ENCODE measurements around the gene MED27.

Gene MED27, protein sequence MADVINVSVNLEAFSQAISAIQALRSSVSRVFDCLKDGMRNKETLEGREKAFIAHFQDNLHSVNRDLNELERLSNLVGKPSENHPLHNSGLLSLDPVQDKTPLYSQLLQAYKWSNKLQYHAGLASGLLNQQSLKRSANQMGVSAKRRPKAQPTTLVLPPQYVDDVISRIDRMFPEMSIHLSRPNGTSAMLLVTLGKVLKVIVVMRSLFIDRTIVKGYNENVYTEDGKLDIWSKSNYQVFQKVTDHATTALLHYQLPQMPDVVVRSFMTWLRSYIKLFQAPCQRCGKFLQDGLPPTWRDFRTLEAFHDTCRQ

GRCh38 chr9:132079391-132080091, at the start of gene MED27:
TSS of gene MED27 (minus strand) at chr9:132079867. CDS start at chr9:132079844, 23 bp downstream.
- Histone ChIP-seq H3K79me2 (ENCODE audit: insufficient read depth, low read length) (peaks cover 51% of the 10 kb centered on the region), H3K4me2 (ENCODE audit: low read depth, low read length, poor library complexity, severe bottlenecking) (peak within 1 kb of the TSS; percentile 79), H3F3A (ENCODE audit: low read depth) (no peaks in the 10 kb centered on the region), H3K9me2 (replicated peaks; ENCODE audit: low read depth, low read length) (no peaks in the 10 kb centered on the region), H2AFZ (ENCODE audit: low read length) (peak within 1 kb of the TSS; percentile 100), H3K27me3 (ENCODE audit: insufficient read depth, low read length, poor library complexity, severe bottlenecking) (no peaks in the 10 kb centered on the region), H4K20me1 (ENCODE audit: insufficient read depth, low read length, poor library complexity, severe bottlenecking) (peaks cover 7% of the 10 kb centered on the region), H3K36me3 (ENCODE audit: insufficient read depth, low read length) (no peaks in the 10 kb centered on the region), H3K4me1 (ENCODE audit: insufficient read depth, low read length, poor library complexity, severe bottlenecking) (peaks cover 52% of the 10 kb centered on the region), H3K9ac (ENCODE audit: low read depth, low read length, poor library complexity, severe bottlenecking) (peak within 1 kb of the TSS; percentile 86), H3K4me3 (ENCODE audit: low read length, poor library complexity, severe bottlenecking) (peak within 1 kb of the TSS; percentile 97), H3K9me3 (ENCODE audit: insufficient read depth, low read depth, low read length) (no peaks in the 10 kb centered on the region)
- TF ChIP-seq EZH2phosphoT487 (IDR thresholded peaks at IDR 0.05; ENCODE audit: borderline replicate concordance): no peak
- TF ChIP-seq, protein P1, sequence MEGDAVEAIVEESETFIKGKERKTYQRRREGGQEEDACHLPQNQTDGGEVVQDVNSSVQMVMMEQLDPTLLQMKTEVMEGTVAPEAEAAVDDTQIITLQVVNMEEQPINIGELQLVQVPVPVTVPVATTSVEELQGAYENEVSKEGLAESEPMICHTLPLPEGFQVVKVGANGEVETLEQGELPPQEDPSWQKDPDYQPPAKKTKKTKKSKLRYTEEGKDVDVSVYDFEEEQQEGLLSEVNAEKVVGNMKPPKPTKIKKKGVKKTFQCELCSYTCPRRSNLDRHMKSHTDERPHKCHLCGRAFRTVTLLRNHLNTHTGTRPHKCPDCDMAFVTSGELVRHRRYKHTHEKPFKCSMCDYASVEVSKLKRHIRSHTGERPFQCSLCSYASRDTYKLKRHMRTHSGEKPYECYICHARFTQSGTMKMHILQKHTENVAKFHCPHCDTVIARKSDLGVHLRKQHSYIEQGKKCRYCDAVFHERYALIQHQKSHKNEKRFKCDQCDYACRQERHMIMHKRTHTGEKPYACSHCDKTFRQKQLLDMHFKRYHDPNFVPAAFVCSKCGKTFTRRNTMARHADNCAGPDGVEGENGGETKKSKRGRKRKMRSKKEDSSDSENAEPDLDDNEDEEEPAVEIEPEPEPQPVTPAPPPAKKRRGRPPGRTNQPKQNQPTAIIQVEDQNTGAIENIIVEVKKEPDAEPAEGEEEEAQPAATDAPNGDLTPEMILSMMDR (conservative IDR thresholded peaks at IDR 0.05; ENCODE audit: low read length): no peak

DNA sequence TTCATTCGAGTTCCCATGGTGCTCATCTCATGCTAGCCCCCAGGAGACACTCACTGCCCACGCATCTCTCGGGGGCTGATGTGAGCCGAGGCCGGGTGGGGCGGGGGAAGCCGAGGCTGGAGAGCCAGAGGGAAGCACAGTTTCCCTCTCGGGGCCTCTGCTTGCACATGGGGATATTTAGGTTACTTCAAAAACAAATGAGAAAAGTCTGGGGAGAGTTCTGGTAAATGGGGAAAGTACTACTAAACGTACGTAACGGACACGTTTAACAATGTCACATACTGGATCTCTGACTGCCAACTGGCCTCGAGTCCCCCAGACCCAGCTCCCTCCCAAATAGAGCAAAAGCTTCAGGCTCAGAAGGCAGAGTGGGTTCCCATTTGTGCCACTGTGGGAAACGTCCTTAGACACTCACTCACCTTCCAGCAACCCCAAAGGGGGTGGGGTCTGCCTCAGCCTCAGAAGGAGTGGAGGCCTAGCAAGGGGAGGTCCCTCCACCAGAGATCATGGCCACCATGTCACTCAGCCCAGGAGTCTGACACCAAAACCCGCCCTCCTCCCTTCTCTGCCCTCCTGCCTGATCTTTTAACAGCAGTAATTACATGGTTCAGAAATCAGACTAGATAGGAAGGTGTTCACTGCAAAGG, 48.3 kb upstream of the MED27 start:
- Histone ChIP-seq H3K9me2 (replicated peaks; ENCODE audit: low read depth, low read length) (no peaks in the 10 kb centered on the region), H3K9me3 (ENCODE audit: insufficient read depth, low read depth, low read length) (no peaks in the 10 kb centered on the region), H3F3A (ENCODE audit: low read depth) (no peaks in the 10 kb centered on the region), H4K20me1 (ENCODE audit: insufficient read depth, low read length, poor library complexity, severe bottlenecking) (no peaks in the 10 kb centered on the region), H3K4me2 (ENCODE audit: low read depth, low read length, poor library complexity, severe bottlenecking) (no peak overlapping the region), H3K4me1 (ENCODE audit: insufficient read depth, low read length, poor library complexity, severe bottlenecking) (no peaks in the 10 kb centered on the region), H3K9ac (ENCODE audit: low read depth, low read length, poor library complexity, severe bottlenecking) (no peak overlapping the region), H3K36me3 (ENCODE audit: insufficient read depth, low read length) (no peaks in the 10 kb centered on the region), H3K79me2 (ENCODE audit: insufficient read depth, low read length) (no peaks in the 10 kb centered on the region), H2AFZ (ENCODE audit: low read length) (no peak overlapping the region), H3K27me3 (ENCODE audit: insufficient read depth, low read length, poor library complexity, severe bottlenecking) (no peaks in the 10 kb centered on the region), H3K4me3 (ENCODE audit: low read length, poor library complexity, severe bottlenecking) (no peak overlapping the region)
- TF ChIP-seq EZH2phosphoT487 (IDR thresholded peaks at IDR 0.05; ENCODE audit: borderline replicate concordance): no peak
- TF ChIP-seq, protein P1 (conservative IDR thresholded peaks at IDR 0.05; ENCODE audit: low read length): no peak

DNA sequence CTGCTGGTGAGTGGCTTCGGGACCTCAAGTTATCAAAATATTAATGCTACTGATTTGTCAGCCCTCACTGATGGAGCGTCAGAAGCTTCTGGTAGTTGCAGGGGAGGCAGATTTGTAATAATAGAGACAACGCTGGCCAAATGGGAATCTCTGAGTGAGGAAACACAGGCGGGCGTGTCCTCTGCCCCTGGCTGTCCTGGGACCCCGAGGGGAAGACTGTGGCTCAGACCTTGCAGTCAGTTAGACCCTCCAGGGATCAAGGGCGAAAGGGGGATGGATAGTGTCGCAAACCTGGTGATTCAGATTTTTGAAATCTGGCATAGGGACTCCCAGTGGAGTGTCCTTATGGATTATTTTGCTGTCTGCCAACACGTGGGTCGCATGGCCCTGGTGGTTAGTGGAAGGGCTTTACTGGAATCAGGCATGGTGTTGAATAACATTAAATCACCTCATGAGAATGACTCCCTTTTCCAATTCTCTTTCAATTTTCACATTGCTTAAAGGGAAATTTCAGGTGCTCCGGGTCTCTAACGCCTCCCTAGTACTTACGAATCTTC, 47.1 kb upstream of the MED27 start:
- Histone ChIP-seq H3K4me3 (ENCODE audit: low read length, poor library complexity, severe bottlenecking) (no peak overlapping the region), H2AFZ (ENCODE audit: low read length) (no peak overlapping the region), H3F3A (ENCODE audit: low read depth) (no peaks in the 10 kb centered on the region), H3K9me3 (ENCODE audit: insufficient read depth, low read depth, low read length) (no peaks in the 10 kb centered on the region), H3K4me2 (ENCODE audit: low read depth, low read length, poor library complexity, severe bottlenecking) (no peak overlapping the region), H3K9ac (ENCODE audit: low read depth, low read length, poor library complexity, severe bottlenecking) (no peak overlapping the region), H3K27me3 (ENCODE audit: insufficient read depth, low read length, poor library complexity, severe bottlenecking) (no peaks in the 10 kb centered on the region), H3K9me2 (replicated peaks; ENCODE audit: low read depth, low read length) (no peaks in the 10 kb centered on the region), H3K36me3 (ENCODE audit: insufficient read depth, low read length) (no peaks in the 10 kb centered on the region), H3K4me1 (ENCODE audit: insufficient read depth, low read length, poor library complexity, severe bottlenecking) (no peaks in the 10 kb centered on the region), H3K79me2 (ENCODE audit: insufficient read depth, low read length) (no peaks in the 10 kb centered on the region), H4K20me1 (ENCODE audit: insufficient read depth, low read length, poor library complexity, severe bottlenecking) (no peaks in the 10 kb centered on the region)
- TF ChIP-seq EZH2phosphoT487 (IDR thresholded peaks at IDR 0.05; ENCODE audit: borderline replicate concordance): no peak
- TF ChIP-seq, protein P1 (conservative IDR thresholded peaks at IDR 0.05; ENCODE audit: low read length): no peak
